GM12878 (cell line): ENCODE measurements around the gene ZFYVE21. TPM values are rescaled to one million over a fixed set of nuclear protein-coding genes. Genes with fewer than 3 reads are reported as not detected.

ENCODE experiments used
- ATAC-seq: fragments of 200-7000 bp; cut with Tn5 transposase; 3 replicates; pipeline ENCODE4 v1.9.1; 2020; ENCODE audit warnings: mild to moderate bottlenecking, moderate library complexity
- BruUV-seq: library from RNA; stranded (reverse); fragments of 400-500 nt; replicated peaks from 2 replicates; lab custom pipeline; 2021; lab: Mats Ljungman, UMichigan
- CTCF ChIA-PET: fragments of 300-600 bp; sonication (Branson Sonifier 250); formaldehyde crosslinking; extraction: SDS; loops from one replicate; lab custom pipeline; 2021; ENCODE audit warnings: inconsistent platforms; lab: Yijun Ruan, JAX
- POLR2A ChIA-PET: fragments of 350-600 bp; formaldehyde crosslinking; extraction: SDS; loops from one replicate; lab custom pipeline; 2021; ENCODE audit warnings: inconsistent platforms; lab: Charles Lee
- RAD21 ChIA-PET: fragments of 300-600 bp; sonication (Branson Sonifier 250); formaldehyde crosslinking; loops from one replicate; lab custom pipeline; 2023; ENCODE audit warnings: antibody characterized with exemption; ENCODE audit not compliant: unreplicated experiment; lab: Charles Lee
- SMC1A ChIA-PET: fragments of 300-600 bp; sonication (Branson Sonifier 250); formaldehyde crosslinking; loops from one replicate; lab custom pipeline; 2023; ENCODE audit not compliant: unreplicated experiment, uncharacterized antibody; lab: Charles Lee
- DNase-seq: peaks from one replicate; pipeline ENCODE4 v3.0.0-alpha.2; 2011; ENCODE audit warnings: low read depth, low spot score
- FAIRE-seq: peaks from 3 replicates; lab custom pipeline; 2011; peaks lifted over from hg19 to GRCh38; lab: Jason Lieb, UNC
- H2AFZ ChIP-seq: 2 replicates; pipeline ENCODE4 v1.6.0; 2011; ENCODE audit warnings: low read depth, low read length, control low read depth; ENCODE audit not compliant: control insufficient read depth
- H3K27ac ChIP-seq: 2 replicates; pipeline ENCODE4 v1.5.1; 2011; ENCODE audit warnings: control low read depth; ENCODE audit not compliant: control insufficient read depth, insufficient read depth
- H3K27me3 ChIP-seq, 2 experiments: replicated peaks in 1 of 2; 2 replicates each; pipeline versions ENCODE4 v1.6.0 to v1.6.1; 2011; ENCODE audit warnings: low read length in 1 of 2; ENCODE audit not compliant: control insufficient read depth in 2 of 2, insufficient read depth in 2 of 2
- H3K36me3 ChIP-seq, 2 experiments: 2 replicates each; pipeline ENCODE4 v1.5.1; 2011; ENCODE audit warnings: low read length in 1 of 2; ENCODE audit not compliant: control insufficient read depth in 2 of 2, insufficient read depth in 2 of 2
- H3K4me1 ChIP-seq: 2 replicates; pipeline ENCODE4 v1.6.1; 2011; ENCODE audit warnings: mild to moderate bottlenecking, low read length, moderate library complexity, mixed read lengths; ENCODE audit not compliant: control insufficient read depth, insufficient read depth
- H3K4me2 ChIP-seq: 2 replicates; pipeline ENCODE4 v1.6.0; 2011; ENCODE audit warnings: control low read depth; ENCODE audit not compliant: control insufficient read depth, insufficient read depth
- H3K4me3 ChIP-seq: fragments of 200-600 bp; sonication (generic); 2 replicates; pipeline ENCODE4 v1.5.1; 2016
- H3K79me2 ChIP-seq: 2 replicates; pipeline ENCODE4 v1.6.0; 2011; ENCODE audit warnings: low read length; ENCODE audit not compliant: control insufficient read depth, insufficient read depth
- H3K9ac ChIP-seq: 2 replicates; pipeline ENCODE4 v1.8.0; 2011; ENCODE audit warnings: low read length, control low read depth, mixed read lengths; ENCODE audit not compliant: control insufficient read depth, insufficient read depth
- H3K9me3 ChIP-seq: replicated peaks from 3 replicates; pipeline ENCODE4 v1.5.1; 2011; ENCODE audit warnings: mild to moderate bottlenecking, low read length; ENCODE audit not compliant: control insufficient read depth, insufficient read depth
- H4K20me1 ChIP-seq: 2 replicates; pipeline ENCODE4 v1.6.0; 2011; ENCODE audit not compliant: control insufficient read depth, insufficient read depth
- BACH1 ChIP-seq: fragments of 450-650 bp; IDR thresholded peaks from 2 replicates; pipeline ENCODE4 v1.6.1; 2017; ENCODE audit warnings: mild to moderate bottlenecking, borderline replicate concordance
- EP300 ChIP-seq, 2 experiments: fragments of 150-350 bp in 1 of 2; IDR thresholded peaks; 2 replicates each; pipeline ENCODE4 v1.6.1; 2011 to 2012; ENCODE audit warnings: low read depth in 2 of 2, low read length in 2 of 2, borderline replicate concordance in 1 of 2, improper control_type of control experiment in 1 of 2, inconsistent platforms in 1 of 2; ENCODE audit not compliant: control insufficient read depth in 1 of 2
- IKZF2 ChIP-seq, 2 experiments: fragments of 450-650 bp; IDR thresholded peaks; 2 replicates each; pipeline ENCODE4 v1.6.1; 2017; ENCODE audit warnings: mild to moderate bottlenecking in 2 of 2, moderate library complexity in 2 of 2
- LARP7 ChIP-seq: fragments of 450-650 bp; IDR thresholded peaks from 2 replicates; pipeline ENCODE4 v1.6.1; 2017; ENCODE audit warnings: mild to moderate bottlenecking
- MAX ChIP-seq: IDR thresholded peaks from 2 replicates; pipeline ENCODE4 v1.6.1; 2012; ENCODE audit warnings: low read depth, low read length, improper control_type of control experiment
- MTA2 ChIP-seq: fragments of 450-650 bp; IDR thresholded peaks from 2 replicates; pipeline ENCODE4 v1.6.1; 2016; ENCODE audit warnings: low read depth, mild to moderate bottlenecking, moderate library complexity
- MXI1 ChIP-seq: fragments of 150-350 bp; IDR thresholded peaks from 2 replicates; pipeline ENCODE4 v1.6.1; 2011; ENCODE audit warnings: low read depth, mild to moderate bottlenecking, inconsistent platforms, low read length, improper control_type of control experiment
- REST ChIP-seq: IDR thresholded peaks from 2 replicates; pipeline ENCODE4 v1.6.1; 2012; ENCODE audit warnings: mild to moderate bottlenecking, low read depth, low read length
- SMC3 ChIP-seq: IDR thresholded peaks from 2 replicates; pipeline ENCODE4 v1.6.1; 2011; ENCODE audit warnings: low read length, improper control_type of control experiment, borderline replicate concordance
- TCF7 ChIP-seq: IDR thresholded peaks from 2 replicates; pipeline ENCODE4 v1.6.1; 2014; ENCODE audit warnings: antibody characterized with exemption, borderline replicate concordance
- ZNF207 ChIP-seq: fragments of 450-650 bp; IDR thresholded peaks from 2 replicates; pipeline ENCODE4 v1.6.1; 2014; ENCODE audit warnings: antibody characterized with exemption, mild to moderate bottlenecking, borderline replicate concordance
- ZNF217 ChIP-seq: fragments of 450-650 bp; IDR thresholded peaks from 2 replicates; pipeline ENCODE4 v1.6.1; 2017; ENCODE audit warnings: antibody characterized with exemption, mild to moderate bottlenecking
- ZNF384 ChIP-seq: IDR thresholded peaks from 2 replicates; pipeline ENCODE4 v1.6.1; 2012; ENCODE audit warnings: low read depth, mild to moderate bottlenecking, low read length, improper control_type of control experiment, borderline replicate concordance
- ZNF622 ChIP-seq: fragments of 450-650 bp; IDR thresholded peaks from 2 replicates; pipeline ENCODE4 v1.6.1; 2017; ENCODE audit warnings: mild to moderate bottlenecking, inconsistent platforms
- WGBS: methylation state at CpG from one replicate; pipeline ENCODE4 v1.1.6; 2016; ENCODE audit warnings: low lambda C conversion rate; ENCODE audit not compliant: insufficient replicate concordance, insufficient coverage; ENCODE audit errors: missing lambda C conversion rate; 5-methylcytosine and 5-hydroxymethylcytosine counted together
- in situ Hi-C: fragments of 300-500 bp; cut with MboI; formaldehyde crosslinking; loops from 9 replicates; pipeline ENCODE4 v1.14.3; 2018; ENCODE audit warnings: mixed read lengths
- intact Hi-C: fragments of 100-400 bp; cut with micrococcal nuclease; formaldehyde crosslinking; loops from one replicate; pipeline ENCODE4 v1.14.2; 2022; ENCODE audit not compliant: unreplicated experiment
- polyA plus RNA-seq, 11 experiments: library from polyadenylated mRNA; depleted of rRNA in 4 of 11; unstranded in 6 of 11; stranded (reverse) in 5 of 11; fragments of >200 nt; fragmentation: Nextera tagmentation in 4 of 11; fragmentation: Illumina TruSeq in 1 of 11; extraction: Ambion mirVana in 4 of 11; extraction: Trizol in 1 of 11; gene quantifications; 1 replicate in 1 of 11; 2 replicates in 10 of 11; pipeline versions ENCODE4 v1.2.1 to v1.2.3, GENCODE V29; 2011 to 2016; ENCODE audit warnings: inconsistent platforms in 2 of 11, missing spikeins in 2 of 11, low read depth in 1 of 11
- total RNA-seq, 4 experiments: library from RNA; depleted of rRNA in 3 of 4; stranded (reverse); fragments of >200 nt in 3 of 4; fragmentation: Illumina TruSeq in 1 of 4; extraction: Trizol in 1 of 4; gene quantifications; 2 replicates each; pipeline versions ENCODE4 v1.2.1 to v1.2.3, GENCODE V29; 2013 to 2021
- TF ChIP-seq, protein P1 (sequence below): fragments of 450-650 bp; conservative IDR thresholded peaks from 2 replicates; pipeline ENCODE4 v1.6.1; 2017; ENCODE audit warnings: mild to moderate bottlenecking, moderate library complexity
- TF ChIP-seq, protein P2 (sequence below): IDR thresholded peaks from 2 replicates; pipeline ENCODE4 v1.6.1; 2012; ENCODE audit warnings: low read depth, low read length, improper control_type of control experiment
- TF ChIP-seq, protein P3 (sequence below): fragments of 450-650 bp; IDR thresholded peaks from 2 replicates; pipeline ENCODE4 v1.6.1; 2017; ENCODE audit warnings: borderline replicate concordance

The ZFYVE21 gene
- total and polyA plus RNA-seq, 10 of the 15 experiments (the other 5 are each of a cell fraction or from before 2014, with no cell fraction given): 0.79 to 21.7 (median 13.8) TPM

DNA sequence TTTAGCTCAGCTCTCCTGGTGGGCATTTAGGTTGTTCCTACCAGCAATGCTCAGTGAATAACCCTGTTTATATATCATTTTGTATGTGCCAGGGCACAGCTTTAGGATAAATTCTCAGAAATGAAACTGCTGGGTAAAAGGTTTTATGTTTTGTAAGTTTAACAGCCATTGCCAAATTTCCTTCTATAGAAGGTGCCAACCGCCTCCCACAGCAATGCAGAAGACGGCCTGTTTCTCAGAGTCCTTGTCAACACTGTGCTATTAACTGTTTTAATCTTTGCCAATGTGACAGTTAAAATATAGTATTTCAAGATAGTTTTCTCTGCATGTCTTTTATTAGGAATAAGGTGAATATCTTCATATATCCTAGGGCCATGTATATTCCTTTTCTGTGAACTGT is 66.8 kb downstream of the ZFYVE21 start:
- RAD21 ChIA-PET: no interaction called here
- CTCF ChIA-PET: interaction anchor here (0.6 to 1.0 kb wide), 2 partner anchors 9 to 295 kb away, joined by 3 to 4 read pairs; no protein-coding TSS in a partner anchor
- TF ChIP-seq ZNF622 (no peak), EP300 (IDR thresholded peaks at IDR 0.05; ENCODE audit: borderline replicate concordance in 1 of 2, control insufficient read depth in 1 of 2, low read depth in 2 of 2, low read length in 2 of 2) (no peak), ZNF217 (no peak), MAX (no peak), MXI1 (no peak), IKZF2 (IDR thresholded peaks at IDR 0.05) (no peak), TCF7 (no peak), REST (no peak), MTA2 (no peak), BACH1 (no peak), LARP7 (no peak), ZNF384 (no peak), SMC3 (no peak), ZNF207 (no peak)
- TF ChIP-seq, protein P1, sequence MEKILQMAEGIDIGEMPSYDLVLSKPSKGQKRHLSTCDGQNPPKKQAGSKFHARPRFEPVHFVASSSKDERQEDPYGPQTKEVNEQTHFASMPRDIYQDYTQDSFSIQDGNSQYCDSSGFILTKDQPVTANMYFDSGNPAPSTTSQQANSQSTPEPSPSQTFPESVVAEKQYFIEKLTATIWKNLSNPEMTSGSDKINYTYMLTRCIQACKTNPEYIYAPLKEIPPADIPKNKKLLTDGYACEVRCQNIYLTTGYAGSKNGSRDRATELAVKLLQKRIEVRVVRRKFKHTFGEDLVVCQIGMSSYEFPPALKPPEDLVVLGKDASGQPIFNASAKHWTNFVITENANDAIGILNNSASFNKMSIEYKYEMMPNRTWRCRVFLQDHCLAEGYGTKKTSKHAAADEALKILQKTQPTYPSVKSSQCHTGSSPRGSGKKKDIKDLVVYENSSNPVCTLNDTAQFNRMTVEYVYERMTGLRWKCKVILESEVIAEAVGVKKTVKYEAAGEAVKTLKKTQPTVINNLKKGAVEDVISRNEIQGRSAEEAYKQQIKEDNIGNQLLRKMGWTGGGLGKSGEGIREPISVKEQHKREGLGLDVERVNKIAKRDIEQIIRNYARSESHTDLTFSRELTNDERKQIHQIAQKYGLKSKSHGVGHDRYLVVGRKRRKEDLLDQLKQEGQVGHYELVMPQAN: no peak
- TF ChIP-seq, protein P2, sequence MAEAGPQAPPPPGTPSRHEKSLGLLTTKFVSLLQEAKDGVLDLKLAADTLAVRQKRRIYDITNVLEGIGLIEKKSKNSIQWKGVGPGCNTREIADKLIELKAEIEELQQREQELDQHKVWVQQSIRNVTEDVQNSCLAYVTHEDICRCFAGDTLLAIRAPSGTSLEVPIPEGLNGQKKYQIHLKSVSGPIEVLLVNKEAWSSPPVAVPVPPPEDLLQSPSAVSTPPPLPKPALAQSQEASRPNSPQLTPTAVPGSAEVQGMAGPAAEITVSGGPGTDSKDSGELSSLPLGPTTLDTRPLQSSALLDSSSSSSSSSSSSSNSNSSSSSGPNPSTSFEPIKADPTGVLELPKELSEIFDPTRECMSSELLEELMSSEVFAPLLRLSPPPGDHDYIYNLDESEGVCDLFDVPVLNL: no peak
- TF ChIP-seq, protein P3, sequence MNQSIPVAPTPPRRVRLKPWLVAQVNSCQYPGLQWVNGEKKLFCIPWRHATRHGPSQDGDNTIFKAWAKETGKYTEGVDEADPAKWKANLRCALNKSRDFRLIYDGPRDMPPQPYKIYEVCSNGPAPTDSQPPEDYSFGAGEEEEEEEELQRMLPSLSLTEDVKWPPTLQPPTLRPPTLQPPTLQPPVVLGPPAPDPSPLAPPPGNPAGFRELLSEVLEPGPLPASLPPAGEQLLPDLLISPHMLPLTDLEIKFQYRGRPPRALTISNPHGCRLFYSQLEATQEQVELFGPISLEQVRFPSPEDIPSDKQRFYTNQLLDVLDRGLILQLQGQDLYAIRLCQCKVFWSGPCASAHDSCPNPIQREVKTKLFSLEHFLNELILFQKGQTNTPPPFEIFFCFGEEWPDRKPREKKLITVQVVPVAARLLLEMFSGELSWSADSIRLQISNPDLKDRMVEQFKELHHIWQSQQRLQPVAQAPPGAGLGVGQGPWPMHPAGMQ: no peak

More for the DNA sequence above, 66.8 kb downstream of the ZFYVE21 start:
- no peak overlapping the region for H2AFZ ChIP-seq
- POLR2A ChIA-PET: no interaction called here
- no peaks in the 10 kb centered on the region for H4K20me1 ChIP-seq
- in situ Hi-C loops (no loop called here), intact Hi-C loops (no loop called here)
- H3K9ac ChIP-seq: no peak overlapping the region
- ATAC-seq: no peak
- no peaks in the 10 kb centered on the region for H3K27me3 ChIP-seq
- H3K27ac ChIP-seq: no peak overlapping the region
- SMC1A ChIA-PET: no interaction called here
- H3K79me2 ChIP-seq: no peaks in the 10 kb centered on the region
- H3K9me3 ChIP-seq: no peaks in the 10 kb centered on the region
- H3K4me3 ChIP-seq: no peak overlapping the region
- DNase-seq: no peak
- WGBS: 92% methylated on average over 2 of the region's 2 CpGs
- no peak overlapping the region for H3K4me2 ChIP-seq
- no peaks in the 10 kb centered on the region for H3K4me1 ChIP-seq
- H3K36me3 ChIP-seq: no peaks in the 10 kb centered on the region
- no peak for FAIRE-seq
- no TSS peak for BruUV-seq
